Stomach (tissue), 4 donors: ENCODE results near the gene MRPL24.

Experiments
- CTCF ChIP-seq, 7 experiments: fragments of 450-650 bp in 4 of 7; fragments of 200-600 bp in 3 of 7; sonication (generic) in 3 of 7; IDR thresholded peaks; one replicate each; pipeline ENCODE4 v1.5.1; 2016 to 2019; ENCODE audit warnings: antibody characterized with exemption in 7 of 7, control low read depth in 2 of 7, mild to moderate bottlenecking in 1 of 7
- EP300 ChIP-seq: sonication (generic); formaldehyde crosslinking; IDR thresholded peaks from one replicate; pipeline ENCODE4 v1.6.1; 2017; ENCODE audit warnings: antibody characterized with exemption
- POLR2A ChIP-seq, 4 donors: fragments of 450-650 bp; IDR thresholded peaks; one replicate each; pipeline ENCODE4 v1.6.1; 2016; ENCODE audit warnings: antibody characterized with exemption in 4 of 4, control low read depth in 2 of 4, mild to moderate bottlenecking in 1 of 4, moderate library complexity in 1 of 4
- POLR2AphosphoS5 ChIP-seq, 3 donors: sonication (generic); formaldehyde crosslinking; IDR thresholded peaks; one replicate each; pipeline ENCODE4 v1.6.1; 2016; ENCODE audit warnings: antibody characterized with exemption in 3 of 3

GRCh38 chr1:156745881-156746280, 5.0 kb upstream of the MRPL24 start:
- TF ChIP-seq CTCF (IDR thresholded peaks at IDR 0.05) (no peak), POLR2AphosphoS5 (IDR thresholded peaks at IDR 0.05) (no peak), POLR2A (IDR thresholded peaks at IDR 0.05) (no peak), EP300 (no peak)
